ENCODE data around the gene NEURL1.

NEURL1 gene

DNA sequence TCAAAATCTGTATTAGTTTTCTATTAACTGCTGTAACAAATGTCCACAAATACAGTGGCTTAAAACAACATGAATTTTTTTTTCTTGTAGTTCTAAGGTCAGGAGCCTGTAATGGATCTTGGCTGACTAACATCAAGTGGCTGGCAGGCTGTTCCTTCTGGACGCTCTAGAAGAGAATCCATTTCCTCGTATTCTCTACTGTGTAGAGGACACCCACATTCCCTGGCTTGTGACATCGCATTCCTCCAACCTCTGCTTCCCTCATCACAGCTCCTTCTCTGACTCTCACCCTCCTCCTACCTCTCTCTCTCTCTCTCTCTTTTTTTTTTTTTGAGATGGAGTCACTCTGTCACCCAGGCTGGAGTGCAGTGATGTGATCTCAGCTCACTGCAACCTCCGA lies 30.0 kb upstream of the NEURL1 start:
- no peak overlapping the region for H3K4me3 ChIP-seq (ENCODE audit: low read depth, low read length)
- TF ChIP-seq, protein P1, sequence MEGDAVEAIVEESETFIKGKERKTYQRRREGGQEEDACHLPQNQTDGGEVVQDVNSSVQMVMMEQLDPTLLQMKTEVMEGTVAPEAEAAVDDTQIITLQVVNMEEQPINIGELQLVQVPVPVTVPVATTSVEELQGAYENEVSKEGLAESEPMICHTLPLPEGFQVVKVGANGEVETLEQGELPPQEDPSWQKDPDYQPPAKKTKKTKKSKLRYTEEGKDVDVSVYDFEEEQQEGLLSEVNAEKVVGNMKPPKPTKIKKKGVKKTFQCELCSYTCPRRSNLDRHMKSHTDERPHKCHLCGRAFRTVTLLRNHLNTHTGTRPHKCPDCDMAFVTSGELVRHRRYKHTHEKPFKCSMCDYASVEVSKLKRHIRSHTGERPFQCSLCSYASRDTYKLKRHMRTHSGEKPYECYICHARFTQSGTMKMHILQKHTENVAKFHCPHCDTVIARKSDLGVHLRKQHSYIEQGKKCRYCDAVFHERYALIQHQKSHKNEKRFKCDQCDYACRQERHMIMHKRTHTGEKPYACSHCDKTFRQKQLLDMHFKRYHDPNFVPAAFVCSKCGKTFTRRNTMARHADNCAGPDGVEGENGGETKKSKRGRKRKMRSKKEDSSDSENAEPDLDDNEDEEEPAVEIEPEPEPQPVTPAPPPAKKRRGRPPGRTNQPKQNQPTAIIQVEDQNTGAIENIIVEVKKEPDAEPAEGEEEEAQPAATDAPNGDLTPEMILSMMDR (IDR thresholded peaks at IDR 0.05; ENCODE audit: control insufficient read depth, extremely low read depth, insufficient read depth) = no peak
- no peak for DNase-seq (ENCODE audit: low read depth)

DNA sequence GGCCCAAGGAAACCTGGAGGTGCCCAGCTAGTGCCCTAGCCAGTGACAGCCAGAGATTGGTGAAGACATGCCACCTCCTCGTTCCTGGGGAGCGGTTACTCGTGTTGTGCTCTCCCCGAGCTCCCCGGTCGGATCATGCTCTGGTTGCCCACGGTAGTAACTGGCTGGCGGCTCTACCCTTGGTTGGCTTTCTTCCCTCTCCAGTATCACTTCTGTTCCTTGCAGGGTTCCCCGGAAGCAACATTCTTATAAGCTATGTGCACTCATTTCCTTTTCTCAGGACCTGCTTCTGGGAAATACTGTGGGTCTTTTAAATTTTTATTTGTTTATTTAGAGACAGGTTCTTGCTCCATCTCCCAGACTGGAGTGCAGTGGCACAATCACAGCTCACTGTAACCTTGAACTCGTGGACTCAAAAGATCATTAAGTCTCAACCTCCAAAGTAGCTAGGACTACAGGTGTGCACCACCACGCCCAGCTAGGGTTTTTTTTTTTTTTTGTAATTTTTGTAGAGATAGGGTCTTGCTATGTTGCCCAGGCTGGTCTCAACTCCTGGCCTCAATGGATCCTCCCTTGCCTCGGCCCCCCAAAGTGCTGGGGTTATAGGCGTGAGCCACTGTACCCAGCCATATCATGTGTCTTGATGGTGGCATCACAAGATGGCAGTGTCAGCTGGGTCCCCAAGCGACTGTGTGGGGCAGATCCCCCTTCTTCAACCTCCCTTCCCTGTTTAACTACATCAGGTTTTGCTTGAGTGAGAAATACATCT lies 27.9 kb upstream of the NEURL1 start:
- TF ChIP-seq, protein P1 (IDR thresholded peaks at IDR 0.05; ENCODE audit: control insufficient read depth, extremely low read depth, insufficient read depth) = no peak
- peak; percentile 53 for DNase-seq (ENCODE audit: low read depth)
- no peak overlapping the region for H3K4me3 ChIP-seq (ENCODE audit: low read depth, low read length)

DNA sequence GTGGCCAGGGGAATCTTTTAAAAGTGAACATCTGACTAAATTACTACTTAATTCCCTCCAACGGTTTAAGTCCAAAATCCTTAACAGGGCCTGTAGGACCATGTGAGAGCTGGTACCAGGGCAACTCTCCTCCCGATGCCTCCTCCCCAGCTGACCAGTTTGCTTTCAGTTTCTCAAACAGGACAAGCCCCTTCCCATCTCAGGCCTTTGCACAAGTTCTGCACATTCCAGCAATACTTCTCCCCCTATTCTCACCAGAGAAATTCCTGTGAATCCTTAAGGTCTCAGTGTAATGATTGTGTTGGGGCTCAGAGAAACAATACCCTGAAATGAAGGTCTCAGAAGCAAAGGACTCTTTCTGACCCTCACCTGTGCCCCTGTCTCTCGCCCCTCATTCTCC lies 26.8 kb upstream of the NEURL1 start:
- DNase-seq (ENCODE audit: low read depth) = no peak
- no peak overlapping the region for H3K4me3 ChIP-seq (ENCODE audit: low read depth, low read length)
- TF ChIP-seq, protein P1 (IDR thresholded peaks at IDR 0.05; ENCODE audit: control insufficient read depth, extremely low read depth, insufficient read depth) = no peak

DNA sequence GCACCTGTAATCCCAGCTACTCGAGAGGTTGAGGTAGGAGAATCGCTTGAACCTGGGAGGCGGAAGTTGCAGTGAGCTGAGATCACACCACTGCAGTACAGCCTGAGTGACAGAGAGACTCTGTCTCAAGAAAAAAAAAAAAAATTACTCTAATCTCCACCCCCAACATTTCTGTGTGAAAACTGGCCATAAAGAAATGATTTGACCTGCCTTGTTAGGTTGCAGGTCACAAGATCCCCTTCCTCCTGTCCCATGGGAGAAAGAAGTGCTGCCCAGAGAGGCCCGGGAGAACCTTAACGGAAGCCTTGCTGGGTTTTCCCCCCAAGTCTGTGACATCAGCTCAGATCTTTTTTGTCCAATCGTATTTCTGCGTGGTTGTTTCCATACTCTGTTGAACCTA lies 26.1 kb upstream of the NEURL1 start:
- DNase-seq (ENCODE audit: low read depth) = no peak
- TF ChIP-seq, protein P1 (IDR thresholded peaks at IDR 0.05; ENCODE audit: control insufficient read depth, extremely low read depth, insufficient read depth) = no peak
- H3K4me3 ChIP-seq (ENCODE audit: low read depth, low read length) = no peak overlapping the region

DNA sequence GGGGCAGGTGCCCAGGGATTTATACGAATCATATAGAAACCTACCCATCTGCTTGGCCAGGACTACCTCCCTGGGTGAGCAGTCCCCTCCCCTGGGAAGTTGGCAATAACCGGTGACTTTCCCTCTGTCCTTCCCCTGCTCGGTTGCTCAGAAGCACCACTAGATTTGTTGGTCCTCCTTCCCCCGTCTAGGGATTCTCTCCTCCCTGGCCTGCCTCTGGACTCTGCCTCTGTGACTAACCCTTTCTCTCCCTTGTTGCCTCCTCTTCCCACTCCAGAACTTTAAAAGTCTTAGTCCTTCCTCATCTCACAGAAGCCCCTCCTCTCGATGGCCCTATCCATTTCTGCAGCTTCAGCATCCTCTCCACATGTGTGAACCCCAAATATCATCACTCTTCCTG lies 24.3 kb upstream of the NEURL1 start:
- TF ChIP-seq, protein P1 (IDR thresholded peaks at IDR 0.05; ENCODE audit: control insufficient read depth, extremely low read depth, insufficient read depth) = no peak
- H3K4me3 ChIP-seq (ENCODE audit: low read depth, low read length) = no peak overlapping the region

DNA sequence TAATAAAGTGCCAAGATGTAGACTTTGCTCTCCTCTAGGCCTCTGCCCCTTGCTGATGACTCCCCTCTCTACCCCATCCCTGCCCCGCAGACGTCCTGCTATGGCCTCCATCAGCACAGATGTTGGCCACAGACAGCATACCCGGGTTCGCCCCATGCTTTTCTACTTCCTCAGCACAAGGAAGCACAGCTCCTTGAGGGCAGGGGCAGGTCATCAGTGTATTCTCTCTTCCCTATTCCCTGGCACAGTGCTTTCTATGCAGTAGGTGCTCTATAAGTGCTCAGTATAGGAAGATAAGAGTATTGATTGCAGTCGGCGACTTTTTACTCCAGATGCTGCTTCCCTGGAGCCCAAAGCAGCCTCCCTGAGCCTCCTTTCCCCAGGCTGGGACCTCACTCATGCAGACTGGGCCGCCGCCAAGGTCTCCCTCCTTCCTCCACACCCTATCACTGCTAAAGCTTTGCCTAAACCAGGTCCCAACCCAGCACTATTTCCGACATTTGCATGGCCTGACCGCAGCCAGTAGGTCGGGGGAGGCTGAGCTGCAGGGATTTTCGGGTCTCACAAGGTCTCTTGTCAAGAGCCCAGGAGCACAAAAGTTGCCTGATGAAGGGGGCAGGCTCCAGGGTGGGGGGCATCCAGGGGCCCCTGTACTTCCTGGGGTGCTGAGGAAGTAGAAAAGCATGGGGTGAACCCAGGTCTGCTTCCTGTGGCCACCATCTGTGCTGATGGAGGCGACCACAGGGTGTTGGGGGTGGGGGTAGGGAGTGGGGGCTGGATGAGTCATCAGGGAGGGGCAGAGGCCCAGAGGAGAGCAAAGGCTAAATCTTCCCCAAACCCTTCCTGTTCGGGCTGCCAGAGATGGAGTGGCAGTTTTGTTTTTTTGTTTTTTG lies 22.5 kb upstream of the NEURL1 start:
- TF ChIP-seq, protein P1 (IDR thresholded peaks at IDR 0.05; ENCODE audit: control insufficient read depth, extremely low read depth, insufficient read depth) = no peak
- no peak for DNase-seq (ENCODE audit: low read depth)
- no peak overlapping the region for H3K4me3 ChIP-seq (ENCODE audit: low read depth, low read length)

More for the DNA sequence above, 24.3 kb upstream of the NEURL1 start:
- DNase-seq (ENCODE audit: low read depth) = no peak

All from LNCaP clone FGC (cell line).